HepG2 (cell line): Measurements from ENCODE around the gene ERBB4. TPM values are rescaled to one million over a fixed set of nuclear protein-coding genes. Genes with fewer than 3 reads are reported as not detected.

ENCODE experiments used
- ATAC-seq: fragments of 200-7000 bp; cut with Tn5 transposase; 3 replicates; pipeline ENCODE4 v1.9.1; 2020; ENCODE audit warnings: mild to moderate bottlenecking, moderate library complexity
- BruUV-seq: library from RNA; stranded (reverse); fragments of 400-500 nt; replicated peaks from 2 replicates; lab custom pipeline; 2021; lab: Mats Ljungman, UMichigan
- CTCF ChIA-PET: fragments of 300-600 bp; formaldehyde crosslinking; extraction: SDS; loops from one replicate; lab custom pipeline; 2021; ENCODE audit warnings: low total read pairs, inconsistent platforms, low intra/inter-chr PET ratio; lab: Yijun Ruan, JAX
- POLR2A ChIA-PET: fragments of 350-600 bp; sonication (Branson Sonifier 250); formaldehyde crosslinking; loops from one replicate; lab custom pipeline; 2020; ENCODE audit warnings: antibody characterized with exemption, inconsistent platforms; lab: Yijun Ruan, JAX
- DNase-seq: peaks from one replicate; pipeline ENCODE4 v3.0.0-alpha.2; 2015; ENCODE audit warnings: low spot score
- FAIRE-seq: peaks from 3 replicates; lab custom pipeline; 2011; peaks lifted over from hg19 to GRCh38; lab: Jason Lieb, UNC
- H2AFZ ChIP-seq: one replicate; pipeline ENCODE4 v1.6.1; 2011; ENCODE audit warnings: low read length, inconsistent platforms
- H3K27ac ChIP-seq: fragments of 300-600 bp; 3 replicates; pipeline ENCODE4 v1.8.0; 2011; ENCODE audit warnings: mixed run types, mild to moderate bottlenecking, mixed read lengths, low read length, inconsistent platforms; ENCODE audit not compliant: insufficient read depth; ENCODE audit errors: extremely low read length
- H3K27me3 ChIP-seq, 2 experiments: fragments of 200-600 bp in 1 of 2; 2 replicates in 1 of 2; 3 replicates in 1 of 2; pipeline versions ENCODE4 v1.6.0 to v1.8.0; 2011; ENCODE audit warnings: low read length in 2 of 2, mild to moderate bottlenecking in 2 of 2, moderate library complexity in 2 of 2, inconsistent platforms in 1 of 2; ENCODE audit not compliant: insufficient read depth in 2 of 2, control insufficient read depth in 1 of 2
- H3K36me3 ChIP-seq, 2 experiments: fragments of 200-600 bp in 1 of 2; replicated peaks in 1 of 2; 2 replicates in 1 of 2; 3 replicates in 1 of 2; pipeline versions ENCODE4 v1.5.1 to v1.8.0; 2011; ENCODE audit warnings: low read length in 2 of 2, inconsistent platforms in 1 of 2; ENCODE audit not compliant: insufficient read depth in 2 of 2, control insufficient read depth in 1 of 2
- H3K4me1 ChIP-seq: 2 replicates; pipeline ENCODE4 v1.5.1; 2012; ENCODE audit warnings: low read length, inconsistent platforms; ENCODE audit not compliant: insufficient read depth
- H3K4me2 ChIP-seq: 2 replicates; pipeline ENCODE4 v1.6.0; 2011; ENCODE audit warnings: low read depth, low read length, inconsistent platforms
- H3K4me3 ChIP-seq, 3 experiments: fragments of 200-600 bp in 1 of 3; sonication (generic), shearing (Covaris generic) in 1 of 3; replicated peaks in 1 of 3; 2 replicates each; pipeline ENCODE4 v1.5.1; 2011 to 2016; ENCODE audit warnings: low read length in 3 of 3, inconsistent platforms in 2 of 3, low read depth in 2 of 3, mild to moderate bottlenecking in 2 of 3, control low read depth in 1 of 3, mixed read lengths in 1 of 3; ENCODE audit not compliant: insufficient read depth in 1 of 3
- H3K79me2 ChIP-seq: one replicate; pipeline ENCODE4 v1.6.1; 2011; ENCODE audit warnings: low read length, inconsistent platforms; ENCODE audit not compliant: insufficient read depth
- H3K9ac ChIP-seq: 2 replicates; pipeline ENCODE4 v1.6.0; 2011; ENCODE audit warnings: mild to moderate bottlenecking, low read depth, low read length, inconsistent platforms; ENCODE audit not compliant: insufficient read depth
- H3K9me3 ChIP-seq: 2 replicates; pipeline ENCODE4 v1.5.1; 2012; ENCODE audit warnings: mild to moderate bottlenecking, low read length
- H4K20me1 ChIP-seq: 2 replicates; pipeline ENCODE4 v1.6.0; 2011; ENCODE audit warnings: inconsistent platforms, mild to moderate bottlenecking, low read length, moderate library complexity; ENCODE audit not compliant: insufficient read depth
- SAFB2 ChIP-seq: sonication (generic); formaldehyde crosslinking; IDR thresholded peaks from 2 replicates; pipeline ENCODE4 v1.5.1; 2020; ENCODE audit warnings: missing genetic modification reagents, low read depth, mild to moderate bottlenecking, borderline replicate concordance
- ZBTB43 ChIP-seq: sonication (generic); formaldehyde crosslinking; conservative IDR thresholded peaks from 2 replicates; pipeline ENCODE4 v1.4.0; 2020; ENCODE audit warnings: missing genetic modification reagents
- ZNF331 ChIP-seq: sonication (generic); formaldehyde crosslinking; IDR thresholded peaks from 2 replicates; pipeline ENCODE4 v1.4.0; 2020; ENCODE audit warnings: missing genetic modification reagents
- ZUFSP ChIP-seq: sonication (generic); formaldehyde crosslinking; IDR thresholded peaks from 2 replicates; pipeline ENCODE4 v1.9.0; 2021; ENCODE audit warnings: missing genetic modification reagents, mild to moderate bottlenecking, borderline replicate concordance
- WGBS: methylation state at CpG from one replicate; pipeline ENCODE4 v1.1.6; 2017; ENCODE audit warnings: low lambda C conversion rate; 5-methylcytosine and 5-hydroxymethylcytosine counted together
- in situ Hi-C: cut with HindIII; loops from 2 replicates; pipeline ENCODE4 v1.10.0; 2017; ENCODE audit warnings: low pct_unique_long_range_greater_than_20kb; ENCODE audit not compliant: extremely low pct_ligation_motif_present
- intact Hi-C: fragments of 100-400 bp; cut with micrococcal nuclease; formaldehyde crosslinking; loops from one replicate; pipeline ENCODE4 v1.10.0; 2022; ENCODE audit not compliant: unreplicated experiment
- polyA plus RNA-seq, 8 experiments: library from polyadenylated mRNA; depleted of rRNA in 3 of 8; stranded (reverse) in 7 of 8; unstranded in 1 of 8; fragments of >200 nt; fragmentation: Illumina TruSeq in 4 of 8; extraction: Trizol in 4 of 8; gene quantifications; 2 replicates each; pipeline versions ENCODE4 v1.2.1 to v1.2.3, GENCODE V29; 2011 to 2016; ENCODE audit warnings: low read depth in 4 of 8, missing spikeins in 1 of 8, mixed read lengths in 1 of 8; ENCODE audit not compliant: insufficient read depth in 1 of 8
- total RNA-seq, 5 experiments: library from RNA; depleted of rRNA; stranded (reverse); fragments of >200 nt; fragmentation: Illumina TruSeq; extraction: Trizol; gene quantifications; 2 replicates each; pipeline ENCODE4 v1.2.3, GENCODE V29; 2016; ENCODE audit warnings: low read depth in 1 of 5

The ERBB4 gene
- total and polyA plus RNA-seq, 2 of the 13 experiments (the other 11 are each of a cell fraction or from before 2014, with no cell fraction given), result not detected

- H3K4me2 ChIP-seq, result no peak overlapping the region
Observed at GRCh38 chr2:212034841-212035585, 503.6 kb downstream of the ERBB4 start.

More at GRCh38 chr2:212034841-212035585, 503.6 kb downstream of the ERBB4 start:
- DNase-seq (no peak), ATAC-seq (no peak), FAIRE-seq (no peak)
- H3K79me2 ChIP-seq, result no peaks in the 10 kb centered on the region
- no peaks in the 10 kb centered on the region for H3K4me1 ChIP-seq
- no peaks in the 10 kb centered on the region for H3K9me3 ChIP-seq
- no peaks in the 10 kb centered on the region for H3K36me3 ChIP-seq
- WGBS, result 36% methylated on average over 4 of the region's 4 CpGs
- no peak overlapping the region for H2AFZ ChIP-seq
- POLR2A ChIA-PET, result no interaction called here
- in situ Hi-C loops (no loop called here), intact Hi-C loops (no loop called here)
- CTCF ChIA-PET, result no interaction called here
- no peaks in the 10 kb centered on the region for H4K20me1 ChIP-seq
- H3K9ac ChIP-seq, result no peak overlapping the region
- TF ChIP-seq ZUFSP, result no peak
- no peak for TF ChIP-seq ZBTB43 (CRISPR knock-in tag)
- no peak for TF ChIP-seq ZNF331 (CRISPR knock-in tag)
- no peak for TF ChIP-seq SAFB2 (CRISPR knock-in tag)
- no peaks in the 10 kb centered on the region for H3K27me3 ChIP-seq
- BruUV-seq, result no TSS peak
- no peak overlapping the region for H3K4me3 ChIP-seq
- no peak overlapping the region for H3K27ac ChIP-seq
